Activated T-cell treated with anti-CD3 and anti-CD28 coated beads, Interleukin-2, amount 50 U/mL, for 1 hour (primary cell): ENCODE results near the gene GFRA4.

Source experiments
- DNase-seq: peaks from one replicate; pipeline ENCODE4 v3.0.0-alpha.2; 2020

The GFRA4 gene

DNA sequence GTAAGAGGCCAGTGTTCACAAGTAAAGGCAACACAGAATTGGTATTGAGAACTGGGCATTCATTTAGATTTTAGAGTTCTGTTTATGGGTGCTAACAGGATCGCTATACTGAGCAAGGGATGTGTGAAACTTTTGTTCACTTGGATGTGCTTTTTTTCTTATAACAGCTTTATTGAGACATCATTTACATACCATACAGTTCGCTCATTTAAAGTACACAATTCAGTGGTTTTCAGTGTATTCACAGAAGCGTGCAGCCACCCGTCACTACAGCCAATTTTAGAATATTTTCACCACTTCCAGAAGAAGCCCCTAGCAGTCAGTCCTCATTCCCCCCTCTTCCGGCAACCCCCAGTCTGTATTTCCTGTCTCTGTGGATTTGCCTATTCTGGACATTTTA lies 48.7 kb downstream of the GFRA4 start:
- no peak for DNase-seq

- DNase-seq, result no peak
These were observed 49.3 kb downstream of the GFRA4 start for GRCh38 chr20:3613821-3614440.

DNA sequence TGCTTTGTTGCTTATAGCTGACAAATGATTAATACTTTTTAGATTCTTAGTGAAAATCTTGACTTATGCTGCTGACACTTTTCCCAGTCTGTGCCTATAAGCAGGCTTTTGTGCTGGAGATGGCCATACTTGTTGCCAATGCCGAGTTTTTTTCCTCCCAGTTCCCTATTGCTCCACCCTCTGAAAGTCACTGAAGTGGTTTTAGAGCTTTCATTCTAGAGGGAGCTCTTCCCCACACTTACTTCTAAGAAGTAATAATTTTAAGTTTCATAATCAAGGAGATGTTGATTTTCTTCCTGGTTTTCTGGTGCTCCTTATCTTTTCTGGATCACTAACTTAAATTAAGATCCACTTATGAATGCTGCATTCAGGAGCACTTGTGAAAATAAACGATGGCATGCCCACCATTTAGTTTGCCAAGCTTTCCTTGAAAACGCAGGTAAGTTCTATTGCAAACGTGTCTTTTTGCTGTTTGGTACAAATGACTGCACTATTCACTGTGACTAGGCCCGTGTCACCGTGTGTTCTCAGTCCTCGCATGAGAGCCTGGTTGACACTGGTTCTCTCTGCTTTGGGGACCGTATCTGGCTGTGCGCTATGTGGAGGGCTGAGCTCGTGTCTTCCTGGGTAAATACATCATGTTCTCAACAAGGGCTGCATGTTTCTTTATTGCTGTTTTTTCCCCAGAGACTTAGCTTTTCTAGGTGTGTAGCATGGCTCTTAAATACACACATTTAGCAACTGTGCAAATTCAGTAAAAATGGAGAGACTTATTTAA lies 50.2 kb downstream of the GFRA4 start:
- no peak for DNase-seq

GRCh38 chr20:3611901-3612300 lies 51.3 kb downstream of the GFRA4 start:
- DNase-seq, result no peak
